Measurements from ENCODE around the gene CASZ1. TPM values are rescaled to one million over a fixed set of nuclear protein-coding genes. Genes with fewer than 3 reads are reported as not detected.

CASZ1 gene
- total and polyA plus RNA-seq, 2 donors (not counting 3 experiments of a cell fraction or from before 2014, with no cell fraction given): 1.5 to 5.2 TPM

DNA sequence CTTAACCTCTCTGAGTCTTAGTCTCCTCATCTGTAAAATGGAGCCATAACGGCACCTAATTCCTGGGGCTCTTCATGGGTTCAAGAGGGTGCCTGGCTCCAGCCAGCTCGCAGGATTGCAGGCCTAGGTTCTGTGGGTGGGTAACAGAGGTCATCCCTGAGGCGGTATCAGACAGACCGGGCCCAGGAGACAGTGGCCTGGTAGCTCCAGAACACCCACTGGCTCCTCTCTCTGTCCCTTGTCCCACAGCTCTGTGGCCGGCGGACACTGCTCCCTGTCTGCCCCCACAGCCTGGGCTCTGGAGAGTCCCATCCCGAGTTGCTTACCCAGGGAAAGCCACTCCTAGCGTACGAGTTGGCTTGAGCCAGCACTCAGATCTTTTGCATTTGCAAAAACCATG lies 171.4 kb downstream of the CASZ1 start:
- no peak for DNase-seq (ENCODE audit: low read depth, low spot score)
- Histone ChIP-seq H3K79me2 (ENCODE audit: control insufficient read depth, insufficient read depth, low read length) (no peaks in the 10 kb centered on the region), H3K4me3 (replicated peaks in 1 of 3; ENCODE audit: insufficient read depth in 1 of 3, low read depth in 1 of 3, low read length in 3 of 3) (no peak overlapping the region), H3K9ac (replicated peaks; ENCODE audit: extremely low read depth, insufficient read depth, low read length) (no peak overlapping the region), H3K9me3 (replicated peaks; ENCODE audit: control insufficient read depth, insufficient read depth, low read length) (no peaks in the 10 kb centered on the region), H3K4me1 (ENCODE audit: control insufficient read depth, extremely low read depth, insufficient read depth, low read length) (no peaks in the 10 kb centered on the region), H3K27me3 (ENCODE audit: control insufficient read depth in 2 of 2, insufficient read depth in 2 of 2, low read length in 2 of 2) (no peaks in the 10 kb centered on the region), H2AFZ (ENCODE audit: low read depth, low read length) (no peak overlapping the region), H3K9me1 (replicated peaks; ENCODE audit: control insufficient read depth, extremely low read depth, insufficient read depth, low read length) (no peaks in the 10 kb centered on the region), H3K4me2 (ENCODE audit: insufficient read depth, low read length) (no peak overlapping the region), H3K36me3 (ENCODE audit: control insufficient read depth in 2 of 2, extremely low read depth in 1 of 2, insufficient read depth in 2 of 2, low read length in 2 of 2) (peaks cover 0 to 11% of the 10 kb centered on the region in 2 experiments), H4K20me1 (replicated peaks; ENCODE audit: control insufficient read depth, extremely low read depth, insufficient read depth, low read length) (no peaks in the 10 kb centered on the region), H3K27ac (ENCODE audit: insufficient read depth, low read depth, low read length) (no peak overlapping the region)
- no peak for FAIRE-seq
- BruUV-seq (replicated peaks): no TSS peak
- no peak for TF ChIP-seq EZH2 (IDR thresholded peaks at IDR 0.05; ENCODE audit: borderline replicate concordance, low read depth, low read length, severe bottlenecking)
- TF ChIP-seq POLR2AphosphoS5 (IDR thresholded peaks at IDR 0.05; ENCODE audit: insufficient read depth, low read depth, low read length): no peak
- TF ChIP-seq GATA2 (IDR thresholded peaks at IDR 0.05; ENCODE audit: insufficient read depth, insufficient read length, low read depth, low read length): no peak
- TF ChIP-seq MYC (IDR thresholded peaks at IDR 0.05; ENCODE audit: low read depth, low read length): no peak
- no peak for TF ChIP-seq CTCF (IDR thresholded peaks at IDR 0.05; ENCODE audit: extremely low read depth in 1 of 2, insufficient read depth in 1 of 2, low read depth in 1 of 2, low read length in 2 of 2)
- no peak for TF ChIP-seq POLR2A (IDR thresholded peaks at IDR 0.05; ENCODE audit: low read depth, low read length)
- TF ChIP-seq FOS (IDR thresholded peaks at IDR 0.05; ENCODE audit: borderline replicate concordance, insufficient read depth, low read length): no peak
- TF ChIP-seq, protein P1, sequence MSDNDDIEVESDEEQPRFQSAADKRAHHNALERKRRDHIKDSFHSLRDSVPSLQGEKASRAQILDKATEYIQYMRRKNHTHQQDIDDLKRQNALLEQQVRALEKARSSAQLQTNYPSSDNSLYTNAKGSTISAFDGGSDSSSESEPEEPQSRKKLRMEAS (IDR thresholded peaks at IDR 0.05; ENCODE audit: insufficient read depth, insufficient read length): no peak
- no peak for TF ChIP-seq JUN (IDR thresholded peaks at IDR 0.05; ENCODE audit: borderline replicate concordance, insufficient read depth, insufficient read length, low read depth)
- ChIA-PET CTCF (interaction anchor here (0.9 kb wide), 1 partner anchor 14 kb away, joined by 3 read pairs; no protein-coding TSS in a partner anchor), POLR2A (no interaction called here)
- intact Hi-C loops (cut with micrococcal nuclease) (no loop called here), dilution Hi-C loops (cut with MboI; ENCODE audit: extremely low pct_ligation_motif_present, low sequenced_read_pairs) (no loop called here)
